CD14-positive monocyte (primary cell): ENCODE results near the gene ERVH48-1. TPM values are rescaled to one million over a fixed set of nuclear protein-coding genes. Genes with fewer than 3 reads are reported as not detected.

Source experiments
- DNase-seq, 3 donors: peaks; one replicate each; pipeline ENCODE4 v3.0.0-alpha.2; 2011 to 2022
- H2AFZ ChIP-seq: 2 replicates; pipeline ENCODE4 v1.6.0; 2012; ENCODE audit warnings: mild to moderate bottlenecking, low read depth, low read length, inconsistent platforms; ENCODE audit not compliant: insufficient read depth, poor library complexity, severe bottlenecking
- H3K27ac ChIP-seq, 2 donors: 1 replicate in 1 of 2; 2 replicates in 1 of 2; pipeline ENCODE4 v1.5.1; 2012 to 2013; ENCODE audit warnings: low read length in 2 of 2, control low read depth in 1 of 2, inconsistent platforms in 1 of 2, low read depth in 1 of 2, mild to moderate bottlenecking in 1 of 2
- H3K27me3 ChIP-seq, 2 donors: one replicate each; pipeline versions ENCODE4 v1.6.0 to v1.6.1; 2011 to 2013; ENCODE audit warnings: low read length in 2 of 2; ENCODE audit not compliant: control insufficient read depth in 2 of 2, insufficient read depth in 2 of 2
- H3K36me3 ChIP-seq, 2 donors: replicated peaks in 1 of 2; 1 replicate in 1 of 2; 2 replicates in 1 of 2; pipeline versions ENCODE4 v1.5.1 to v1.6.1; 2012 to 2013; ENCODE audit warnings: low read length in 2 of 2, control low read depth in 1 of 2, inconsistent platforms in 1 of 2, mild to moderate bottlenecking in 1 of 2; ENCODE audit not compliant: insufficient read depth in 2 of 2, control insufficient read depth in 1 of 2
- H3K4me1 ChIP-seq, 2 donors: 1 replicate in 1 of 2; 2 replicates in 1 of 2; pipeline versions ENCODE4 v1.5.1 to v1.6.1; 2012 to 2013; ENCODE audit warnings: low read length in 2 of 2, control low read depth in 1 of 2, inconsistent platforms in 1 of 2, mild to moderate bottlenecking in 1 of 2, moderate library complexity in 1 of 2; ENCODE audit not compliant: insufficient read depth in 2 of 2, control insufficient read depth in 1 of 2
- H3K4me2 ChIP-seq: replicated peaks from 2 replicates; pipeline ENCODE3; 2012; ENCODE audit warnings: low read length, moderate library complexity, mild to moderate bottlenecking; ENCODE audit not compliant: poor library complexity, severe bottlenecking; ENCODE audit errors: extremely low read depth
- H3K4me3 ChIP-seq, 3 experiments: fragments of 200-600 bp in 1 of 3; sonication (generic) in 1 of 3; replicated peaks in 1 of 3; 1 replicate in 2 of 3; 2 replicates in 1 of 3; pipeline ENCODE4 v1.5.1; 2011 to 2013; ENCODE audit warnings: low read length in 3 of 3, mild to moderate bottlenecking in 3 of 3, control low read depth in 2 of 3, low read depth in 2 of 3, inconsistent platforms in 1 of 3, moderate library complexity in 1 of 3
- H3K79me2 ChIP-seq: 2 replicates; pipeline ENCODE4 v1.6.0; 2012; ENCODE audit warnings: mild to moderate bottlenecking, control low read depth, inconsistent platforms, low read length, moderate library complexity; ENCODE audit not compliant: insufficient read depth
- H3K9ac ChIP-seq: 2 replicates; pipeline ENCODE4 v1.6.0; 2017; ENCODE audit warnings: low read length, mild to moderate bottlenecking; ENCODE audit not compliant: insufficient read depth, poor library complexity, severe bottlenecking
- H3K9me3 ChIP-seq, 2 donors: replicated peaks in 1 of 2; 1 replicate in 1 of 2; 2 replicates in 1 of 2; pipeline versions ENCODE4 v1.5.1 to v1.6.1; 2012 to 2013; ENCODE audit warnings: low read length in 2 of 2, control low read depth in 1 of 2; ENCODE audit not compliant: control insufficient read depth in 1 of 2, insufficient read depth in 1 of 2
- H4K20me1 ChIP-seq: 2 replicates; pipeline ENCODE4 v1.6.0; 2012; ENCODE audit warnings: mild to moderate bottlenecking, low read length, control low read depth, moderate library complexity; ENCODE audit not compliant: insufficient read depth
- H3K27ac Mint-ChIP-seq, 7 donors: one replicate each; pipeline ENCODE4 v1.8.0; 2020; ENCODE audit warnings: mild to moderate bottlenecking in 7 of 7, mixed read lengths in 7 of 7, moderate library complexity in 6 of 7, inconsistent platforms in 2 of 7
- H3K27me3 Mint-ChIP-seq, 3 donors: one replicate each; pipeline ENCODE4 v1.8.0; 2021 to 2022; ENCODE audit warnings: low read depth in 3 of 3, mild to moderate bottlenecking in 3 of 3, mixed read lengths in 3 of 3, moderate library complexity in 3 of 3, inconsistent platforms in 1 of 3
- H3K36me3 Mint-ChIP-seq, 2 donors: one replicate each; pipeline ENCODE4 v1.8.0; 2020; ENCODE audit warnings: mixed read lengths in 2 of 2, inconsistent platforms in 1 of 2, mild to moderate bottlenecking in 1 of 2
- H3K4me1 Mint-ChIP-seq: one replicate; pipeline ENCODE4 v1.8.0; 2020; ENCODE audit warnings: mild to moderate bottlenecking, mixed read lengths
- H3K4me3 Mint-ChIP-seq, 2 donors: one replicate each; pipeline ENCODE4 v1.8.0; 2020; ENCODE audit warnings: mild to moderate bottlenecking in 2 of 2, mixed read lengths in 2 of 2, moderate library complexity in 1 of 2
- H3K9me3 Mint-ChIP-seq, 7 donors: one replicate each; pipeline ENCODE4 v1.8.0; 2020 to 2022; ENCODE audit warnings: mixed read lengths in 7 of 7, mild to moderate bottlenecking in 6 of 7, moderate library complexity in 6 of 7, inconsistent platforms in 2 of 7
- CTCF ChIP-seq: fragments of 200-600 bp; IDR thresholded peaks from one replicate; pipeline ENCODE4 v1.8.0; 2022; ENCODE audit warnings: antibody characterized with exemption, mild to moderate bottlenecking
- WGBS: methylation state at CpG from one replicate; pipeline ENCODE4 v1.1.5; 2013; ENCODE audit warnings: missing lambda C conversion rate; ENCODE audit not compliant: insufficient coverage; 5-methylcytosine and 5-hydroxymethylcytosine counted together
- intact Hi-C, 2 donors: fragments of 100-400 bp; cut with micrococcal nuclease; formaldehyde crosslinking; loops; one replicate each; pipeline versions ENCODE4 v1.15.0 to v1.15.1; 2023
- polyA plus RNA-seq, 3 donors: library from polyadenylated mRNA; depleted of rRNA in 1 of 3; unstranded in 2 of 3; stranded (reverse) in 1 of 3; fragments of 300-500 nt in 2 of 3; fragments of >200 nt in 1 of 3; fragmentation: Illumina TruSeq in 2 of 3; gene quantifications; 1 replicate in 2 of 3; 2 replicates in 1 of 3; pipeline ENCODE4 v1.2.3, GENCODE V29; 2012 to 2021

ERVH48-1 gene
- polyA plus RNA-seq, 3 donors: not detected

DNA sequence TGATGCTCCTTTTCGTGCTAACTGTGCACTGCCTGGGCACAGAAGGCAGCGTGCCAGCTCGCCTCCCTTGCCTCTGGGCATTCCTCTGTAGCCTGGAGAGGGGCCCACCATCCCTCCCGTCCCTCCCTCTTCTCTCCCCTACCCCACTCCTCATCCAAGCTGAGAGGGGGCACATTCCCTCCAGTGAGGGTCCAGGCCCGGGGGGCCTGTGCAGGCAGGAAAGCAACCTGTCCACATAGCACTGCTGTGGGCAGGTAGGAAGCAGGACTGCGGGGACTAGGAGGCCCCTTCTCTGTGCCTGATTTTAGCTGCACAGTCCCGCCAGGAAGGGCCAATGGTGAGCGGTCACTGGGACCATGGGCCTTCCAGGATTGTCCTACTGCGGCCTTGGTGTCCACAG, 38.7 kb upstream of the ERVH48-1 start:
- no peak overlapping the region for H3K27ac ChIP-seq
- H3K9me3 ChIP-seq: no peaks in the 10 kb centered on the region
- Mint-ChIP-seq H3K4me3 (no peak overlapping the region), H3K9me3 (peaks cover 0 to 2% (median 0%) of the 10 kb centered on the region in 7 donors), H3K27me3 (peaks cover 2 to 7% (median 3%) of the 10 kb centered on the region in 3 donors), H3K36me3 (no peaks in the 10 kb centered on the region), H3K27ac (no peak overlapping the region), H3K4me1 (no peaks in the 10 kb centered on the region)
- no peak overlapping the region for H3K9ac ChIP-seq
- H3K4me3 ChIP-seq: no peak overlapping the region
- no peaks in the 10 kb centered on the region for H3K27me3 ChIP-seq
- DNase-seq: no peak
- no peaks in the 10 kb centered on the region for H3K79me2 ChIP-seq
- intact Hi-C loops: no loop called here
- H3K4me1 ChIP-seq: no peaks in the 10 kb centered on the region
- H3K4me2 ChIP-seq: no peak overlapping the region
- H4K20me1 ChIP-seq: no peaks in the 10 kb centered on the region
- no peaks in the 10 kb centered on the region for H3K36me3 ChIP-seq
- TF ChIP-seq CTCF: no peak
- H2AFZ ChIP-seq: no peak overlapping the region
- WGBS: 92% methylated on average over 7 of the region's 9 CpGs

GRCh38 chr21:42962380-42963007, 37.1 kb upstream of the ERVH48-1 start:
- DNase-seq: no peak
- Histone ChIP-seq H2AFZ (no peak overlapping the region), H3K9me3 (no peaks in the 10 kb centered on the region), H3K9ac (no peak overlapping the region), H4K20me1 (no peaks in the 10 kb centered on the region), H3K4me1 (no peaks in the 10 kb centered on the region), H3K79me2 (no peaks in the 10 kb centered on the region), H3K36me3 (no peaks in the 10 kb centered on the region), H3K4me3 (no peak overlapping the region), H3K4me2 (no peak overlapping the region), H3K27me3 (no peaks in the 10 kb centered on the region), H3K27ac (no peak overlapping the region)
- TF ChIP-seq CTCF: no peak
- H3K4me1 Mint-ChIP-seq: no peaks in the 10 kb centered on the region
- WGBS: 80% methylated on average over 1 of the region's 6 CpGs
- intact Hi-C loops: no loop called here
- H3K4me3 Mint-ChIP-seq: no peak overlapping the region
- H3K36me3 Mint-ChIP-seq: no peaks in the 10 kb centered on the region
- H3K9me3 Mint-ChIP-seq: peaks cover 0 to 5% (median 0%) of the 10 kb centered on the region in 7 donors
- H3K27me3 Mint-ChIP-seq: peaks cover 3 to 7% (median 4%) of the 10 kb centered on the region in 3 donors
- H3K27ac Mint-ChIP-seq: no peak overlapping the region
